Hepatocyte (in vitro differentiated cells): Measurements from ENCODE around the gene CAMK4. TPM values are rescaled to one million over a fixed set of nuclear protein-coding genes. Genes with fewer than 3 reads are reported as not detected.

Experiments used
- DNase-seq: peaks from one replicate; pipeline ENCODE4 v3.0.0-alpha.2; 2016; ENCODE audit warnings: low spot score
- H2AFZ ChIP-seq: fragments of 200-600 bp; sonication (generic); 2 replicates; pipeline ENCODE4 v1.6.0; 2016; ENCODE audit warnings: antibody characterized with exemption, mild to moderate bottlenecking
- H3K27ac ChIP-seq: fragments of 200-600 bp; sonication (generic); 2 replicates; pipeline ENCODE4 v1.5.1; 2016; ENCODE audit warnings: mild to moderate bottlenecking
- H3K27me3 ChIP-seq: fragments of 200-600 bp; sonication (generic); 2 replicates; pipeline ENCODE4 v1.6.1; 2016
- H3K36me3 ChIP-seq: fragments of 200-600 bp; sonication (generic); replicated peaks from 2 replicates; pipeline ENCODE4 v1.5.1; 2016; ENCODE audit warnings: low read depth; ENCODE audit not compliant: insufficient read depth
- H3K4me1 ChIP-seq: fragments of 200-600 bp; sonication (generic); 2 replicates; pipeline ENCODE4 v1.5.1; 2016; ENCODE audit warnings: mild to moderate bottlenecking, moderate library complexity; ENCODE audit not compliant: insufficient read depth
- H3K4me2 ChIP-seq: fragments of 200-600 bp; sonication (generic); 2 replicates; pipeline ENCODE4 v1.6.0; 2016
- H3K4me3 ChIP-seq: fragments of 200-600 bp; sonication (generic); 2 replicates; pipeline ENCODE4 v1.5.1; 2016; ENCODE audit warnings: mild to moderate bottlenecking
- H3K79me2 ChIP-seq: fragments of 200-600 bp; sonication (generic); 2 replicates; pipeline ENCODE4 v1.6.0; 2017; ENCODE audit warnings: mild to moderate bottlenecking
- H3K9me2 ChIP-seq: fragments of 200-600 bp; sonication (generic); replicated peaks from 2 replicates; pipeline ENCODE4 v1.6.0; 2017; ENCODE audit warnings: mild to moderate bottlenecking; ENCODE audit not compliant: insufficient read depth
- H3K9me3 ChIP-seq: fragments of 200-600 bp; sonication (generic); 2 replicates; pipeline ENCODE4 v1.5.1; 2016; ENCODE audit warnings: low read depth, mild to moderate bottlenecking
- H4K20me1 ChIP-seq: fragments of 200-600 bp; sonication (generic); 2 replicates; pipeline ENCODE4 v1.6.0; 2016; ENCODE audit warnings: mild to moderate bottlenecking; ENCODE audit not compliant: insufficient read depth, poor library complexity, severe bottlenecking
- CTCF ChIP-seq: fragments of 200-600 bp; sonication (generic); IDR thresholded peaks from 2 replicates; pipeline ENCODE4 v1.5.1; 2016; ENCODE audit warnings: antibody characterized with exemption, mild to moderate bottlenecking; ENCODE audit not compliant: poor library complexity
- EZH2 ChIP-seq: fragments of 200-600 bp; sonication (generic); IDR thresholded peaks from 2 replicates; pipeline ENCODE4 v1.6.1; 2016; ENCODE audit warnings: antibody characterized with exemption, mild to moderate bottlenecking, borderline replicate concordance
- EZH2phosphoT487 ChIP-seq: fragments of 200-600 bp; sonication (generic); IDR thresholded peaks from one replicate; pipeline ENCODE4 v1.6.1; 2018; ENCODE audit warnings: antibody characterized with exemption, mild to moderate bottlenecking, low read depth, moderate library complexity; ENCODE audit not compliant: unreplicated experiment, severe bottlenecking
- WGBS: methylation state at CpG from one replicate; pipeline ENCODE4 v1.1.6; 2016; ENCODE audit warnings: low lambda C conversion rate; ENCODE audit errors: missing lambda C conversion rate; 5-methylcytosine and 5-hydroxymethylcytosine counted together
- polyA plus RNA-seq: library from polyadenylated mRNA; unstranded; fragments of >200 nt; fragmentation: Nextera tagmentation; extraction: Ambion mirVana; gene quantifications from 2 replicates; pipeline ENCODE4 v1.2.1, GENCODE V29; 2016
- total RNA-seq: library from RNA; depleted of rRNA; stranded (reverse); fragments of >200 nt; gene quantifications from 2 replicates; pipeline ENCODE4 v1.2.3, GENCODE V29; 2014

CAMK4 gene
- total and polyA plus RNA-seq, 2 experiments from 2014 or later: 1.0 to 3.4 TPM

- H3K9me2 ChIP-seq: no peaks in the 10 kb centered on the region
- H3K4me2 ChIP-seq: no peak overlapping the region
- no peak for DNase-seq
- 76% methylated on average over 1 of the region's 1 CpG for WGBS
- no peaks in the 10 kb centered on the region for H3K36me3 ChIP-seq
- no peak overlapping the region for H2AFZ ChIP-seq
- no peaks in the 10 kb centered on the region for H3K4me1 ChIP-seq
- TF ChIP-seq EZH2phosphoT487 (no peak), EZH2 (no peak), CTCF (no peak)
- H3K79me2 ChIP-seq: no peaks in the 10 kb centered on the region
- no peaks in the 10 kb centered on the region for H4K20me1 ChIP-seq
- H3K27ac ChIP-seq: no peak overlapping the region
- H3K4me3 ChIP-seq: no peak overlapping the region
- H3K27me3 ChIP-seq: no peaks in the 10 kb centered on the region
- no peaks in the 10 kb centered on the region for H3K9me3 ChIP-seq
These were observed 222.9 kb downstream of the CAMK4 start for GRCh38 chr5:111447099-111447498.

GRCh38 chr5:111447822-111448221 lies 223.6 kb downstream of the CAMK4 start:
- Histone ChIP-seq H4K20me1 (no peaks in the 10 kb centered on the region), H3K4me3 (no peak overlapping the region), H3K4me1 (no peaks in the 10 kb centered on the region), H3K9me3 (no peaks in the 10 kb centered on the region), H3K27ac (no peak overlapping the region), H3K79me2 (no peaks in the 10 kb centered on the region), H2AFZ (no peak overlapping the region), H3K4me2 (no peak overlapping the region), H3K9me2 (no peaks in the 10 kb centered on the region), H3K36me3 (no peaks in the 10 kb centered on the region), H3K27me3 (no peaks in the 10 kb centered on the region)
- TF ChIP-seq EZH2: no peak
- TF ChIP-seq CTCF: no peak
- TF ChIP-seq EZH2phosphoT487: no peak
- 36% methylated on average over 2 of the region's 2 CpGs for WGBS
- no peak for DNase-seq

- DNase-seq: no peak
- Histone ChIP-seq H3K27ac (peak overlapping the region; percentile 13), H3K9me3 (no peaks in the 10 kb centered on the region), H4K20me1 (no peaks in the 10 kb centered on the region), H3K4me3 (no peak overlapping the region), H2AFZ (no peak overlapping the region), H3K9me2 (no peaks in the 10 kb centered on the region), H3K27me3 (no peaks in the 10 kb centered on the region), H3K4me1 (no peaks in the 10 kb centered on the region), H3K4me2 (peak overlapping the region; percentile 38), H3K79me2 (no peaks in the 10 kb centered on the region), H3K36me3 (no peaks in the 10 kb centered on the region)
- 73% methylated on average over 1 of the region's 1 CpG for WGBS
- TF ChIP-seq EZH2phosphoT487 (no peak), CTCF (no peak), EZH2 (no peak)
These were observed 229.1 kb downstream of the CAMK4 start for GRCh38 chr5:111453295-111453694.

- H3K9me2 ChIP-seq: no peaks in the 10 kb centered on the region
- H3K4me3 ChIP-seq: no peak overlapping the region
- H3K36me3 ChIP-seq: no peaks in the 10 kb centered on the region
- H3K9me3 ChIP-seq: no peaks in the 10 kb centered on the region
- peak overlapping the region; percentile 38 for H3K4me2 ChIP-seq
- no peak for TF ChIP-seq EZH2
- no peak for TF ChIP-seq EZH2phosphoT487
- TF ChIP-seq CTCF: no peak
- no peaks in the 10 kb centered on the region for H3K4me1 ChIP-seq
- H3K27me3 ChIP-seq: no peaks in the 10 kb centered on the region
- H2AFZ ChIP-seq: no peak overlapping the region
- H3K27ac ChIP-seq: peak overlapping the region; percentile 13
- no peak for DNase-seq
- 16% methylated on average over 2 of the region's 2 CpGs for WGBS
- H4K20me1 ChIP-seq: no peaks in the 10 kb centered on the region
- H3K79me2 ChIP-seq: no peaks in the 10 kb centered on the region
These were observed 229.6 kb downstream of the CAMK4 start for GRCh38 chr5:111453747-111454146.
